Measurements from ENCODE around the gene MEGF9. TPM values are rescaled to one million over a fixed set of nuclear protein-coding genes. Genes with fewer than 3 reads are reported as not detected.
A peak's percentile ranks its signal among the peaks of the same experiment; 100 is the strongest.

Gene MEGF9
- total and polyA plus RNA-seq, 2 of the 13 experiments (the other 11 are each of a cell fraction or from before 2014, with no cell fraction given) = 3.1 to 3.3 TPM

GRCh38 chr9:120622790-120623189, 91.5 kb downstream of the MEGF9 start:
- Histone ChIP-seq H3K27ac (ENCODE audit: extremely low read length, insufficient read depth, low read length) (no peak overlapping the region), H3K4me2 (ENCODE audit: low read depth, low read length) (no peak overlapping the region), H2AFZ (ENCODE audit: low read length) (no peak overlapping the region), H3K4me1 (ENCODE audit: insufficient read depth, low read length) (peaks cover 17% of the 10 kb centered on the region), H3K79me2 (ENCODE audit: insufficient read depth, low read length) (no peaks in the 10 kb centered on the region), H3K36me3 (replicated peaks in 1 of 2; ENCODE audit: control insufficient read depth in 1 of 2, insufficient read depth in 2 of 2, low read length in 2 of 2) (no peaks in the 10 kb centered on the region), H4K20me1 (ENCODE audit: insufficient read depth, low read length) (no peaks in the 10 kb centered on the region), H3K9ac (ENCODE audit: insufficient read depth, low read depth, low read length) (no peak overlapping the region), H3K27me3 (ENCODE audit: control insufficient read depth in 1 of 2, insufficient read depth in 2 of 2, low read length in 2 of 2) (no peaks in the 10 kb centered on the region), H3K9me3 (ENCODE audit: low read length) (no peaks in the 10 kb centered on the region), H3K4me3 (replicated peaks in 1 of 3; ENCODE audit: insufficient read depth in 1 of 3, low read depth in 2 of 3, low read length in 3 of 3) (no peak overlapping the region)
- TF ChIP-seq ZNF235 (CRISPR knock-in tag; IDR thresholded peaks at IDR 0.05; ENCODE audit: borderline replicate concordance) (no peak), ATF7 (IDR thresholded peaks at IDR 0.05) (peak; percentile 44; the same call in 1 of the 2 replicates), ATF7 (CRISPR knock-in tag; IDR thresholded peaks at IDR 0.05) (no peak), ZFP36L1 (CRISPR knock-in tag; IDR thresholded peaks at IDR 0.05) (no peak), HOXA5 (CRISPR knock-in tag; IDR thresholded peaks at IDR 0.05) (no peak)
- TF ChIP-seq, protein P1, sequence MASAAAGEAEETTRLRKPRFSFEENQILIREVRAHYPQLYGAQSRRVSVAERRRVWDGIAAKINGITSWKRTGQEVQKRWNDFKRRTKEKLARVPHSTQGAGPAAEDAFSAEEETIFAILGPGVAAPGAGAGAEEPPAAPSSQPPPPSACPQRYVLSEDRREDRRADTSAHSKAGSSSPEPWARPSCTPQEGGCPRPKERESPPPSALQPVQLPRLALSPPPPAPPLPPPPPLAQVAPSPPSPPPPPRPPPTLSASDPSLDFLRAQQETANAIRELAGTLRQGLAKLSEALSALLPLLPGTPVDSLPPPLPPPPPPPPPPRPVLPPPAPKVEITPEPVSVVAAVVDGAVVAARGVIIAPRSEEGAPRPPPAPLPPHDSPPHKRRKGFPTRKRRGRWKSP (CRISPR knock-in tag; IDR thresholded peaks at IDR 0.05) = no peak
- no TSS peak for BruUV-seq (replicated peaks)
- FAIRE-seq (no peak), ATAC-seq (no peak), DNase-seq (ENCODE audit: low spot score) (no peak)
- CTCF ChIA-PET (ENCODE audit: low intra/inter-chr PET ratio, low total read pairs) = no interaction called here
- in situ Hi-C loops (cut with HindIII; ENCODE audit: extremely low pct_ligation_motif_present, low pct_unique_long_range_greater_than_20kb) = loop anchor here (5.0 kb wide), 1 partner anchor 110 kb away; no protein-coding TSS in a partner anchor
- POLR2A ChIA-PET = no interaction called here
- intact Hi-C loops (cut with micrococcal nuclease; ENCODE audit: unreplicated experiment) = no loop called here

GRCh38 chr9:120621941-120622340, 92.3 kb downstream of the MEGF9 start:
- in situ Hi-C loops (cut with HindIII; ENCODE audit: extremely low pct_ligation_motif_present, low pct_unique_long_range_greater_than_20kb) (loop anchor here (5.0 kb wide), 1 partner anchor 110 kb away; no protein-coding TSS in a partner anchor), intact Hi-C loops (cut with micrococcal nuclease; ENCODE audit: unreplicated experiment) (no loop called here)
- Histone ChIP-seq H3K4me3 (replicated peaks in 1 of 3; ENCODE audit: insufficient read depth in 1 of 3, low read depth in 2 of 3, low read length in 3 of 3) (no peak overlapping the region), H3K9me3 (ENCODE audit: low read length) (no peaks in the 10 kb centered on the region), H3K4me2 (ENCODE audit: low read depth, low read length) (no peak overlapping the region), H3K27ac (ENCODE audit: extremely low read length, insufficient read depth, low read length) (no peak overlapping the region), H3K36me3 (replicated peaks in 1 of 2; ENCODE audit: control insufficient read depth in 1 of 2, insufficient read depth in 2 of 2, low read length in 2 of 2) (no peaks in the 10 kb centered on the region), H3K4me1 (ENCODE audit: insufficient read depth, low read length) (peaks cover 18% of the 10 kb centered on the region), H3K79me2 (ENCODE audit: insufficient read depth, low read length) (no peaks in the 10 kb centered on the region), H4K20me1 (ENCODE audit: insufficient read depth, low read length) (no peaks in the 10 kb centered on the region), H3K9ac (ENCODE audit: insufficient read depth, low read depth, low read length) (no peak overlapping the region), H2AFZ (ENCODE audit: low read length) (no peak overlapping the region), H3K27me3 (ENCODE audit: control insufficient read depth in 1 of 2, insufficient read depth in 2 of 2, low read length in 2 of 2) (no peaks in the 10 kb centered on the region)
- ChIA-PET CTCF (ENCODE audit: low intra/inter-chr PET ratio, low total read pairs) (no interaction called here), POLR2A (no interaction called here)
- no peak for FAIRE-seq
- no peak for DNase-seq (ENCODE audit: low spot score)
- TF ChIP-seq MAFK (conservative IDR thresholded peaks at IDR 0.05 in 1 of 2, IDR thresholded peaks at IDR 0.05 in 1 of 2; ENCODE audit: low read length in 2 of 2) (peak; percentile 55 to 82), MAFF (IDR thresholded peaks at IDR 0.05; ENCODE audit: low read depth, low read length) (peak; percentile 66), KDM4B (CRISPR knock-in tag; IDR thresholded peaks at IDR 0.05) (no peak), POLR2AphosphoS2 (IDR thresholded peaks at IDR 0.05; ENCODE audit: low read depth, low read length) (no peak)
- no TSS peak for BruUV-seq (replicated peaks)
- WGBS (ENCODE audit: low lambda C conversion rate) = 94% methylated on average over 1 of the region's 1 CpG
- no peak for ATAC-seq
